Stimulated activated CD8-positive, alpha-beta memory T cell treated with anti-CD3 and anti-CD28 coated beads, Interleukin-7, amount 100 ng/mL, for 48 hours (primary cell): ENCODE measurements around the gene NT5DC2.

Source experiments
- DNase-seq, 2 donors: peaks; one replicate each; pipeline ENCODE4 v3.0.0-alpha.2; 2020; ENCODE audit warnings: low read depth in 1 of 2; ENCODE audit errors: extremely low read depth in 1 of 2

The NT5DC2 gene

GRCh38 chr3:52525680-52526561 is 7.7 kb downstream of the NT5DC2 start:
- DNase-seq = no peak

- DNase-seq = no peak
These were observed 8.6 kb downstream of the NT5DC2 start for GRCh38 chr3:52524752-52525679.

- DNase-seq = no peak
These were observed 9.4 kb downstream of the NT5DC2 start for GRCh38 chr3:52524258-52524751.

GRCh38 chr3:52523386-52524257 is 10.0 kb downstream of the NT5DC2 start:
- no peak for DNase-seq

- no peak for DNase-seq
These were observed 10.9 kb downstream of the NT5DC2 start for GRCh38 chr3:52522651-52523251.

GRCh38 chr3:52521881-52522650 is 11.6 kb downstream of the NT5DC2 start:
- no peak for DNase-seq

GRCh38 chr3:52521488-52521824 is 12.2 kb downstream of the NT5DC2 start:
- DNase-seq = no peak

GRCh38 chr3:52520716-52521487 is 12.8 kb downstream of the NT5DC2 start:
- no peak for DNase-seq

GRCh38 chr3:52520141-52520667 is 13.5 kb downstream of the NT5DC2 start:
- DNase-seq = no peak

- no peak for DNase-seq
These were observed 14.1 kb downstream of the NT5DC2 start for GRCh38 chr3:52519445-52520140.

- DNase-seq = no peak
These were observed 14.8 kb downstream of the NT5DC2 start for GRCh38 chr3:52518723-52519444.

- no peak for DNase-seq
These were observed 15.6 kb downstream of the NT5DC2 start for GRCh38 chr3:52517796-52518722.

GRCh38 chr3:52516509-52517195 is 17.0 kb downstream of the NT5DC2 start:
- no peak for DNase-seq

- DNase-seq = no peak
These were observed 18.5 kb downstream of the NT5DC2 start for GRCh38 chr3:52515192-52515591.

- DNase-seq = no peak
These were observed 19.1 kb downstream of the NT5DC2 start for GRCh38 chr3:52514576-52514975.

- DNase-seq = no peak
These were observed 20.4 kb downstream of the NT5DC2 start for GRCh38 chr3:52513281-52513680.
